ENCODE measurements around the gene CALU.

- TF ChIP-seq CTCF (IDR thresholded peaks at IDR 0.05), result no peak
- TF ChIP-seq POLR2A (IDR thresholded peaks at IDR 0.05), result no peak
Measured at GRCh38 chr7:128713794-128714193, 25.4 kb upstream of the CALU start.

All from body of pancreas (tissue), 4 donors.